NCI-H2196 treated with DMSO at 0.1 percent for 48 hours (cell line): Measurements from ENCODE around the gene TPD52L1.

Source experiments
- DNase-seq: peaks from one replicate; lab custom pipeline; 2025; ENCODE audit not compliant: unreplicated experiment; lab: John Stamatoyannopoulos, UW

The TPD52L1 gene

DNA sequence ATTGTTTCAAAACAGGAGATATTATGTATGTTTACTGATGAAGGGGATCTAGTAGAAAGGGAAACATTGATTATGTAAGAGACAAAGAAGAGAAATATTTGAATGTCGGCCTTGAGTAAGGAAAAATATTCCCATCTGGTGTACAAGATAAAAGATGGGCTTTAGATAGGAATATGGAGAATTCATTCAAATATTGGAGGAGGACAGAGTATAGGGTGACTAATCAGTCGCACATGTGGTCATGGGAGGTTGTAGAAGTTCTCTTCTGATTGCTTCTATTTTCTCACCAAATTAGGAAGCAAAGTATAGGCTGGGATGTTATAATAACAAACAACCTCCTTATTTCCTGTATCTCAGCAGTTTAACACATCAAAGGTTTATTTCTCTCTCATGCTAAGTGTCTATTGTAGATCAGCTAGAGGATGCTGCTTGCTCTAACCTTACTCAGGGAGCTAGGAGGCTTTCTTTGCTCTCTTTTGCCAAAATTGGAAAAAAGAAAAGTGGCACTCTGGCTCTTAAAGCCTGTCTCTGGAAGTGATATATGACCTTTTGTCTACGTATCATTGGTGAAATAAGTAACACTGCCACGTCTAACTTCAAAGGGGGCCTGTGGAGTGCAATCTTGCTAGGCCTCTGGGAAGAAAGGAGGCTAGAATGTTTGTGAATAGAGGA is 149.4 kb downstream of the TPD52L1 start:
- DNase-seq, result no peak

DNA sequence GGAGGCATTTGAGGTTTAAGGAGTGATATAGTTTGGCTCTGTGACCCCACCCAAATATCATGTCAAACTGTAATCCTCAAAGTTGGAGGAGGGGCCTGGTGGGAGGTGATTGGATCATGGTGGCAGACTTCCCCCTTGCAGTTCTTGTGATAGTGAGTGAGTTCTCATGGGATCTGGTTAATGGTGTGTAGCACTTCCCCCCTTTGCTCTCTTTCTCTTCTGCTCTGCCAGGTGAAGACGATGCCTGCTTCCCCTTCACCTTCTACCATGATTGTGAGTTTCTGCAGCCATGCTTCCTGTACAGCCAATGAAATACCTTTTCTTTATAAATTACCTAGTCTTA is 149.9 kb downstream of the TPD52L1 start:
- no peak for DNase-seq

GRCh38 chr6:125304970-125305660 is 151.5 kb downstream of the TPD52L1 start:
- no peak for DNase-seq

DNA sequence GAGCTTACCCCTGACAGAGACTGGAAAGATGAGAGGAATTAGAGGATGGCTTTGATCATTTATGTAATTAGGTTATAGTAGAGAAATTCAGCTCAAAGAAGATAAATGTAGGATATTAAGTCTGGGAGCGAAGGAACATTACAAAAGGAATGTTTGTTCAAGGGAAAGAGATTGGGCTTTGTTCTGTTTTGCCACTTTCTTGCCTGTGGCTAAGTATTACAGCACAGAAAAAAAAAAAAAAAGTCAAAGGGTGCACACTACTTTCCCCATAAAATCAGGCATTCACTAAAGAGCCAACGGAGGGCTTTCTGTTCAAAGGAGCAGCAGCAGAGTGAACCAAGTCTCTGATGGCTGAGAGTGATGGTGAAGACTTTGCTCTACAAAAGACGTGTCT is 153.2 kb downstream of the TPD52L1 start:
- DNase-seq, result no peak

- DNase-seq, result no peak
Observed at GRCh38 chr6:125307150-125307838, 153.7 kb downstream of the TPD52L1 start.

DNA sequence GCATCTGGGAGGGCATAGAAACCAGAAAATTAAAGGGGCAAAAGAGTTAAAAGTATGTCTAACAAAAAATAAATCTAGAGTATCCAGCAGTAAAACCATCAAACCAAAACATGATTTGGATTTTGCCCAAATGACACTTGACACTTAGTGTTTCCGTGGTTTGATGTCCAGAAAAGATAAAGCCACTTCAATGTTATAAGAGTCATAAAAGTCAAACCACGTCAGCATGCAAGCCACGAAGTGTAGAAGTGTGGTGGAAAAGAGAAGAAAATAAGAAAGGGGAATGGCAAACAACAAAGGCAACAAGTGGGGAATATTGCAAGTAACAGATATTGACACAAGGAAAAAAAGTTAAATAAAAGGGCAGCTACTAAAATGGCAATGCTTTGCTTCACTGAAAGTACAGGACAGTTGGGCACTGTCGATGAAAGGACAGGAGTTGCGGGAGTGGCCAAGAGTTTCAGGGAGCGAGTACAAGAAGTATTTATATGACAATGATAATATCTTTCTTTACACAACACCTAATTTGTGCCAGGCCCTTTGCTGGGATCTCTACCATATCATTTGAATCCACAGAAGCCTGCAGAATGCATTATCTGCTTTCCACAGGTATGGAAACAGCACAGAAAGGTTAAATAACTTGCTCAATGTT is 154.5 kb downstream of the TPD52L1 start:
- no peak for DNase-seq

DNA sequence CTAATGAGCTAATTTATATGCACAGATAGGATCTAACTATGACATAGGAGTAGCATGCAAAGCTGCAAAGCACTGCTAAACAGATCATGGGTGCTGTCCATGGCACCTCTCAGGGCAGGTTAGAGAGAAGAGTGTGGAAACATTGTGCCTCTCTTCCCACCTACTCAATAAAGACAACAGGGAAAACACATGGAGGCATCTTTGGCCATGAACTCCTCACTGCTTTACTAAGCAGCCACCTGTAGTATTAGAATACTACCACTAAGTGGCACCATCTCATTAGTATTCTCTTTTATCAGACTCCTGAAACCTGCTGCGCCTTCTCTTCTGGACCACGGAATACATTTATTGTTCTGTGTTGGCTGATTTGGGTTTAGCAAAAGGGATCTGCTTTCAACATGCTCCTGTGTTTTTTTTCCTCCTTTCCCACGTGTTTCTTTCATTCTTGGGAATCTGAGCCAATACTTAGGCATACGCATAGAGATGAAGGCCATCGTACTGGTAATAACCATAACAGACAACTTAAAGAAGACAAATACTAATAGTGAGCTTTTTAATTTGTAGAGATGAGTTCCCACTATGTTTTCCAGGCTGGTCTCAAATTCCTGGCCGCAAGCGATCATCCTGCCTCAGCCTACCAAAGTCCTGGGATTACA is 157.5 kb downstream of the TPD52L1 start:
- DNase-seq, result peak; percentile 66

- DNase-seq, result peak; percentile 17
Observed at GRCh38 chr6:125312478-125312877, 158.9 kb downstream of the TPD52L1 start.

DNA sequence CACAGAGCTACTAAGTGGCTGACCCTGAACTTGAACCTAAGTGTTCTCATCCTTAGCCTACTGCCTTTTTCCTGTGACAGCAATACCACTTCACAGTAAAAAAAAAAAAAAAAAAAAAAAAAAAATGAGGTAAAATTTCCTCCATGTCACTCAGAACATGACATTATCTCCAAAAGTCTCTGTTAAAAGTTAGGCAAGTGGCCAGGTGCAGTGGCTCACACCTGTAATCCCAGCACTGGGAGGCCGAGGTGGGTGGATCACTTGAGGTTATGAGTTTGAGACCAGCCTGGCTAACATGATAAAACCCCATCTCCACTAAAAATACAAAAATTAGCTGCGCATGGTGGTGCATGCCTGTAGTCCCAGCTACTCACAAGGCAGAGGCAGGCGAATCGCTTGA is 159.4 kb downstream of the TPD52L1 start:
- no peak for DNase-seq
